Small intestine (tissue), 7 donors: ENCODE measurements around the gene CCT7. TPM values are rescaled to one million over a fixed set of nuclear protein-coding genes. Genes with fewer than 3 reads are reported as not detected.

Experiments
- DNase-seq, 2 donors: peaks; one replicate each; pipeline versions ENCODE4 v3.0.0 to v3.0.0-alpha.2; 2013
- FAIRE-seq: peaks from 2 replicates; lab custom pipeline; 2012; peaks lifted over from hg19 to GRCh38; lab: Jason Lieb, UNC
- H3K27ac ChIP-seq, 3 donors: one replicate each; pipeline ENCODE4 v1.5.1; 2013; ENCODE audit warnings: low read length in 2 of 3, mild to moderate bottlenecking in 2 of 3, control low read depth in 1 of 3, inconsistent platforms in 1 of 3, low read depth in 1 of 3, moderate library complexity in 1 of 3
- H3K27me3 ChIP-seq, 3 donors: one replicate each; pipeline ENCODE4 v1.6.1; 2013; ENCODE audit warnings: low read length in 3 of 3, inconsistent platforms in 1 of 3; ENCODE audit not compliant: control insufficient read depth in 3 of 3, insufficient read depth in 3 of 3
- H3K36me3 ChIP-seq, 3 donors: one replicate each; pipeline ENCODE4 v1.6.1; 2013; ENCODE audit warnings: low read length in 3 of 3, inconsistent platforms in 1 of 3, low read depth in 1 of 3, mild to moderate bottlenecking in 1 of 3, moderate library complexity in 1 of 3; ENCODE audit not compliant: control insufficient read depth in 3 of 3, insufficient read depth in 2 of 3
- H3K4me1 ChIP-seq, 3 donors: one replicate each; pipeline ENCODE4 v1.6.1; 2013; ENCODE audit warnings: low read length in 2 of 3, inconsistent platforms in 1 of 3, low read depth in 1 of 3, mild to moderate bottlenecking in 1 of 3, moderate library complexity in 1 of 3; ENCODE audit not compliant: control insufficient read depth in 3 of 3, insufficient read depth in 2 of 3
- H3K4me3 ChIP-seq, 3 donors: one replicate each; pipeline ENCODE4 v1.5.1; 2013; ENCODE audit warnings: low read length in 3 of 3, control low read depth in 1 of 3, inconsistent platforms in 1 of 3, low read depth in 1 of 3, mild to moderate bottlenecking in 1 of 3, moderate library complexity in 1 of 3
- H3K9me3 ChIP-seq, 2 donors: one replicate each; pipeline ENCODE4 v1.6.1; 2013; ENCODE audit warnings: low read depth in 1 of 2, low read length in 1 of 2; ENCODE audit not compliant: control insufficient read depth in 2 of 2, insufficient read depth in 1 of 2
- WGBS, 3 donors: extraction: QIAGEN DNeasy Blood & Tissue Kit; methylation state at CpG; one replicate each; pipeline ENCODE4 v1.1.7; 2013; 5-methylcytosine and 5-hydroxymethylcytosine counted together
- polyA plus RNA-seq, 4 donors: library from polyadenylated mRNA; stranded (reverse) in 3 of 4; unstranded in 1 of 4; fragments of 200-250 nt in 3 of 4; fragments of 120-200 nt in 1 of 4; gene quantifications; one replicate each; pipeline versions ENCODE4 v1.2.1 to v1.2.3, GENCODE V29; 2013
- donor health status: healthy with polysubstance abuse.
- donor health status: control.
- donor health status: control.
- donor health status: Bipolar disorder and iron deficiency.
- donor health status: healthy.

The CCT7 gene
- polyA plus RNA-seq, 4 donors = 120 to 196 (median 143) TPM

GRCh38 chr2:73243884-73244570, 9.9 kb downstream of the CCT7 start:
- Histone ChIP-seq H3K27me3 (no peaks in the 10 kb centered on the region), H3K4me3 (no peak overlapping the region), H3K9me3 (no peaks in the 10 kb centered on the region), H3K4me1 (no peaks in the 10 kb centered on the region), H3K27ac (no peak overlapping the region), H3K36me3 (peaks cover 30 to 44% (median 40%) of the 10 kb centered on the region in 3 donors)
- 40 to 61% (median 44%) methylated on average over 5 of the region's 5 CpGs for WGBS, 3 donors
- no peak for DNase-seq
- FAIRE-seq = no peak

- Histone ChIP-seq H3K36me3 (peaks cover 27 to 42% (median 41%) of the 10 kb centered on the region in 3 donors), H3K4me1 (no peaks in the 10 kb centered on the region), H3K9me3 (no peaks in the 10 kb centered on the region), H3K27me3 (no peaks in the 10 kb centered on the region), H3K27ac (no peak overlapping the region), H3K4me3 (no peak overlapping the region)
- 79 to 90% (median 85%) methylated on average over 3 of the region's 3 CpGs for WGBS, 3 donors
- no peak for DNase-seq
- FAIRE-seq = no peak
Measured at GRCh38 chr2:73244580-73244979, 10.5 kb downstream of the CCT7 start.

- Histone ChIP-seq H3K27ac (no peak overlapping the region), H3K36me3 (peaks cover 34 to 57% (median 42%) of the 10 kb centered on the region in 3 donors), H3K4me3 (no peak overlapping the region), H3K9me3 (no peaks in the 10 kb centered on the region), H3K4me1 (no peaks in the 10 kb centered on the region), H3K27me3 (no peaks in the 10 kb centered on the region)
- FAIRE-seq (no peak), DNase-seq (no peak)
- 54 to 79% (median 74%) methylated on average over 3 of the region's 3 CpGs for WGBS, 3 donors
Measured at GRCh38 chr2:73246850-73247249, 12.7 kb downstream of the CCT7 start.

- no peaks in the 10 kb centered on the region for H3K9me3 ChIP-seq
- no peak for FAIRE-seq
- peaks cover 35 to 67% (median 38%) of the 10 kb centered on the region in 3 donors for H3K36me3 ChIP-seq
- no peak overlapping the region for H3K4me3 ChIP-seq
- 88 to 92% (median 91%) methylated on average over 9 of the region's 9 CpGs for WGBS, 3 donors
- H3K4me1 ChIP-seq = no peaks in the 10 kb centered on the region
- DNase-seq = no peak
- H3K27me3 ChIP-seq = no peaks in the 10 kb centered on the region
- H3K27ac ChIP-seq = no peak overlapping the region
Measured at GRCh38 chr2:73249636-73250035, 15.5 kb downstream of the CCT7 start.

GRCh38 chr2:73250872-73251846, 17.1 kb downstream of the CCT7 start:
- FAIRE-seq (no peak), DNase-seq (no peak)
- no peak overlapping the region for H3K27ac ChIP-seq
- no peak overlapping the region for H3K4me3 ChIP-seq
- no peaks in the 10 kb centered on the region for H3K27me3 ChIP-seq
- no peaks in the 10 kb centered on the region for H3K9me3 ChIP-seq
- 78 to 91% (median 81%) methylated on average over 17 of the region's 17 CpGs for WGBS, 3 donors
- H3K36me3 ChIP-seq = peaks cover 31 to 81% (median 32%) of the 10 kb centered on the region in 3 donors
- no peaks in the 10 kb centered on the region for H3K4me1 ChIP-seq

- peaks cover 23 to 76% (median 27%) of the 10 kb centered on the region in 3 donors for H3K36me3 ChIP-seq
- WGBS, 3 donors = 90 to 92% (median 91%) methylated on average over 17 of the region's 17 CpGs
- H3K27ac ChIP-seq = no peak overlapping the region
- FAIRE-seq = no peak
- no peaks in the 10 kb centered on the region for H3K9me3 ChIP-seq
- H3K4me1 ChIP-seq = no peaks in the 10 kb centered on the region
- H3K4me3 ChIP-seq = no peak overlapping the region
- no peak for DNase-seq
- no peaks in the 10 kb centered on the region for H3K27me3 ChIP-seq
Measured at GRCh38 chr2:73252238-73253027, 18.3 kb downstream of the CCT7 start.

GRCh38 chr2:73253400-73253799, 19.3 kb downstream of the CCT7 start:
- no peak for FAIRE-seq
- no peaks in the 10 kb centered on the region for H3K4me1 ChIP-seq
- no peaks in the 10 kb centered on the region for H3K27me3 ChIP-seq
- no peak overlapping the region for H3K27ac ChIP-seq
- H3K9me3 ChIP-seq = no peaks in the 10 kb centered on the region
- peaks cover 15 to 69% (median 21%) of the 10 kb centered on the region in 3 donors for H3K36me3 ChIP-seq
- H3K4me3 ChIP-seq = no peak overlapping the region
- no peak for DNase-seq
- 50 to 68% (median 58%) methylated on average over 2 of the region's 2 CpGs for WGBS, 3 donors

- H3K4me1 ChIP-seq = no peaks in the 10 kb centered on the region
- H3K36me3 ChIP-seq = peaks cover 11 to 66% (median 18%) of the 10 kb centered on the region in 3 donors
- H3K9me3 ChIP-seq = no peaks in the 10 kb centered on the region
- H3K4me3 ChIP-seq = no peak overlapping the region
- no peaks in the 10 kb centered on the region for H3K27me3 ChIP-seq
- no peak for DNase-seq
- no peak for FAIRE-seq
- H3K27ac ChIP-seq = no peak overlapping the region
- WGBS, 3 donors = 92 to 96% (median 95%) methylated on average over 3 of the region's 3 CpGs
Measured at GRCh38 chr2:73253901-73254300, 19.8 kb downstream of the CCT7 start.
